ENCODE results near the gene GRIP1.

The GRIP1 gene

GRCh38 chr12:66441905-66442559 lies 236.8 kb downstream of the GRIP1 start:
- DNase-seq, result no peak

GRCh38 chr12:66438601-66439000 lies 240.3 kb downstream of the GRIP1 start:
- no peak for DNase-seq

DNA sequence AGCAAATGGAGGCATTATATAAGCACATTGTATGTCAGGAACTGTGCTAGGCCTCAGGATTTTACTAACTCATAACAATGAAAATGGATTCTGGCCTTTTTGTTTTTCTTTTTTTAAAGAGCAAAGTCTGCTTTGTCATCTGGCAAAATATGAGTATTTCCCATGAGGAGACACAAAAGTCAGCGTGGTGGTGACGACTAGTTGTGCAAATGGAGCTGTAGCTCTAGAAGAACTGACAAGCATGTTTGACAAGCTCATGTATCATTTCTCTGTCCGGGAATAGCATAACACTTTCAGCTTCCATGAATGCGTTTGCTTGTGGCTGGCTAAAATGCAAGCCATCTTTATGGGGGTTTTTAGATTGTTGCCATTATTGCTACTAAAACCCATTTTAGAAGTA lies 248.8 kb downstream of the GRIP1 start:
- DNase-seq, result no peak

DNA sequence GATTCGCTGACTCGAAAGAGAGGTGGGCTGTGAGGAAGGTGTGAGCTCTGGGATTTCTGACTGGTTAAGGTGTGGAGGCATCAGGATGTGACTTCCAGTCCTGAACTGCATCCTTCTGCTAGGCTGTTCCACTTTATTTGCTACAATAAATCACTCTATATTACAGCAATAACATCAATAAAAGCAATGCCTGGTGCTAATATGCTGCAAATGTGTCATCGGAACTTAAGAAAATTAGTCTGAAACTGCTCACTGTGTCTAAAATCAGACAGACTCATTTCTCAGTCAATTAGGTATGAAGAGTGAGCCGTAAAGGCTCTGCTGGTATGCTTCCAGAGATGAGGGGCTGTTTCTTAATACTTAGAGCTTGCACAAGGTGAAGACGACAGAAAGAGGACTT lies 250.0 kb downstream of the GRIP1 start:
- DNase-seq, result no peak

DNA sequence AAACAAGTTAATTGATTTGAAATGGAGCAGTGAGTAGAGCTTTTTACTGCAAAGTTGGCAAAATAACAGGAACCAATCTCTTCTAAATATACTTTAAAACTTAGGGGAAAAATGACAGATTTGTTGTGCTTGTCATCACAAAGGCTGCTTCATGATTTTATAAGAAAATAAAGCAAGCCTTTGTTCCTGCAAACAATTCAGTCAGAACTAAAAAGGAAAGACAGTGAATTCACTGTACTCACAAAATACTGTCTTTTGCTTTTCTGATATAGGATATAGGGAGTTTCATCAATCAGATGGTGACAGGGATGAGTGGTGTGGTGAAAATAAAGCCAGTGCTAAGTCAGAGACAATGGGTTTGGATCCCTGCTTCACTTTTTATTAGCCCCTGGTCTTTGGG lies 250.6 kb downstream of the GRIP1 start:
- no peak for DNase-seq

GRCh38 chr12:66426696-66427095 lies 252.2 kb downstream of the GRIP1 start:
- no peak for DNase-seq

- no peak for DNase-seq
Observed at GRCh38 chr12:66423266-66423665, 255.6 kb downstream of the GRIP1 start.

GRCh38 chr12:66418908-66419307 lies 260.0 kb downstream of the GRIP1 start:
- DNase-seq, result no peak

DNA sequence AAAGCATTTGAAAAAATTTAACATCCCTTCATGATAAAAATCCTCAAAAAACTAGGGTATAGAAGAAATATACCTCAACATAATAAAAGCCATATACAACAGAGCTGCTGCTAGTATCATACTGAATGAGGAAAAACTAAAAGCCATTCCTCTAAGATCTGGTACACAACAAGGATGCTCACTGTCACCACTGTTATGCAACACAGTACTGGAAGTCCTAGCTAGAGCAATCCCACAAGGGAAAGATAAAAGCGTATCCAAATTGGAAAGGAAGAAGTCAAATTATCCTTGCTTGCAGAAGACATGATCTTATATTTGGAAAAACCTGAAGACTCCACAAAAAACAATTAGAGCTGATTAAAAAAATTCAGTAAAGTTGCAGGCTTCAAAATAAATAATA lies 261.7 kb downstream of the GRIP1 start:
- no peak for DNase-seq

GRCh38 chr12:66409195-66409871 lies 269.5 kb downstream of the GRIP1 start:
- no peak for DNase-seq

GRCh38 chr12:66405395-66405794 lies 273.5 kb downstream of the GRIP1 start:
- DNase-seq, result no peak

GRCh38 chr12:66403746-66404145 lies 275.1 kb downstream of the GRIP1 start:
- no peak for DNase-seq

DNA sequence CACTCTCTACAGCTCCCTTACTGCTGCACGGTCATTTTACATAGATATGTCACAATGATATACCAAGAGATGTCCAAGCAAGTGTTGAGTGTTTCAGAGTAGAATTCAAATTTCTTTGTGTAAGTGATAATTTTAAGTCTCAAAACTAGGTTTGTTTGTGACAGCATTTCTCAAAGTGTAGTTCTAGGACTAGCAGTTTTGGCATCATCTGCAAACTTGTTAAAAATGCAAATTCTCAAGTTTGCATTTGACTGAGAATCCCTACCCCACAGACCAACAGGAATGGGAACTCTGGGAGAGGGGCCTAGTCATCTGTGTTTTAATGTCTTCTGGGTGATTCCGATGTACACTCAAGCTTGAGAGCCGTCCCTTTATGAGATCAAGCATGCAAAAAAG lies 279.0 kb downstream of the GRIP1 start:
- no peak for DNase-seq

- DNase-seq, result no peak
Observed at GRCh38 chr12:66398931-66399910, 279.7 kb downstream of the GRIP1 start.

DNA sequence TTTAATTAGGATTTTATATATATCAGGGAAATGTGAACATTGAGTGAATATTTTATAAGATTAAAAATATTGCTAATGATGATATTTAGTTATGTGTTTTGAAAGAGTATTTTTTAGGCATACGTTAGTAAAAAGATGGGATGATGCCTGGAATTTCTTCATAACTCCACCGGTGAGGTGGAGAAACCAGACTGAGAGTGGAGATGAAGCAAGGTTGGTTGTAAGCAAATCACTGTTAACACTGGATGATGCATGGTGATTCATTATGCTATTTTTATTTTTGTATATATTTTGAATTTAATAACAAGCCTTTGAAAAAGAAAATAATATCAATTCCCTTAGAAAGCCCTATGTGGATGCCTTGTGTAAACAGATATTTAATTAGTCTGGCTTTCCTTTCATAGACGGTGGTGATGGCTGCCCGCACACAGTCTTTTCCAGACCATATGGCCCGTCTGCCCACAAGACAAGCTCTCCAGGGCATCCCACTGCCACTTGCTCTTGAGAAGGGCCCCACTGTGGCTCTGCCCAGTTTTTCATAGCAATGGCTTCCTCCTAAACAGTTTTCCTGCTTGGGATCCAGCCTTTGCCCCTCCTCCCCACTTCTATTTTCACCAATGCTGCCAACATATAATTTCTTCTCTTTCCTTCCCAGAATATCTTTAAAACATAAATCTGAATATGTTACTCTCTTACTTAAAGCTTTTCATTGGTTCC lies 281.1 kb downstream of the GRIP1 start:
- DNase-seq, result no peak

DNA sequence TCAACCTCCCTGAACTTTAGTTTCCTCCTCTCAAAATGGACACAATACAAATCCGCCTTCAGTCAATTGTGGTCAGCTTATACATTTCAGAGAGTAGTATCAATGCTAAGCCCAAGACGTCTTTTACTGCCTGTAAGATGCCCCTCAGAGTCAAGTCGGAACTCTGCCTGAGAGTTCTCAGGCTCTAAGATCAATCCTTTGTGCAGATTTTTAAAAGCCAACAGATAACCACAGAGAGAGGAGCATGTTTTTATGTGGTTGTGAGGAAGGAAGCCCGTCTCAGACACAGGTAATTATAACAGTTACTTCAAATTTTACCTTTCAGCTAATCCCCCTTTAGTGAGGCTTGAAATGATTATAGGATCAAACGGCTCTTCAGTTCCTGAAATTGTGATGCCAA lies 285.0 kb downstream of the GRIP1 start:
- no peak for DNase-seq

DNA sequence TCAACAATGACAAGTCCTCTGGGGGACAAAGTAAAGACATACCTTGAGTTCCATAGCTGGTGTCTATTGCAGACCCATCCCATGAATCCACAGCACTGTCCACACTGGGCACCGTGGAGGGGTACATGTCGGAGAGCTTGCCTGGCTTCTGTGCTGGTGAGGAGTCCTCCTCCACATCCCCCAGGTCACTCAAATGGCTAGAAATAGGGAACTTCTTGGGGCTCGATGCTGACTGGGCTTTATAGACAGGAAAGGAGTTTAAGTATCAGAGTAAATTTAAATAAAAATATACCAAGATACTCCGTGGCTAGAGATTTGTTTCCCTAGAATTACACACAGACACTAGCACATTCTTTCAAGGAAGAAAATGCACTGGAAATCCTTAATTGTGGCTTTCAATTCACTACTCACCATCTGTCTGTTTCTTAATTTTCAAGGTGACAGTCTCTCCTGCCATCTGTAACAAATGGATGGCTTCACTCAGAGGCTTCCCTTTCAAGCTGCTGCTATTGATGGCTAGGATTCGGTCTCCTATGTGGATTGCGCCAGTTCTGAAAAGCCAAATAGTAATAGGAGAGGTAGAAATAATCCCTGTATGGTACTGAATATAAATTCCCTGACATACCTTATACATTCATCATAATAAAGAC lies 286.5 kb downstream of the GRIP1 start:
- no peak for DNase-seq

DNA sequence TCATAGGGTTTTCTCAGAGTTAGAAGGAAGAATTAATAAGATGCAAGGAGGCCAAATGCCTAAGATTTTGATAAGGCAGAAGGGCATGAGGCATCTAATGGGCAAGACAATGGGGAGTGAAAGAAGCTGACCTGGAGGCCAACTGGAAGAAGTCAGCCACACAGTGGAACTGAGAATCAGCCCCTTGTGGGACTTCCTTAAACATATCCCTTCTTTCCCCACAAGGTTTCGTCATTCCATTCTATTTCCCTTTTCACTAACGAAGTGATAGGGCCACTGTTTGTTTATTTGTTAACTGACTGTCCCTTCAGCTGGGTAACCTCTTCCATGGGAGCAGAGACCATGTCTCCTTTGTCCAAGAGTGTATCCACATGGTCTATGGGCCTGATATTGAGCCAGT lies 290.4 kb downstream of the GRIP1 start:
- no peak for DNase-seq

- DNase-seq, result no peak
Observed at GRCh38 chr12:66387117-66387516, 291.8 kb downstream of the GRIP1 start.

- no peak for DNase-seq
Observed at GRCh38 chr12:66380769-66381535, 297.9 kb downstream of the GRIP1 start.

DNA sequence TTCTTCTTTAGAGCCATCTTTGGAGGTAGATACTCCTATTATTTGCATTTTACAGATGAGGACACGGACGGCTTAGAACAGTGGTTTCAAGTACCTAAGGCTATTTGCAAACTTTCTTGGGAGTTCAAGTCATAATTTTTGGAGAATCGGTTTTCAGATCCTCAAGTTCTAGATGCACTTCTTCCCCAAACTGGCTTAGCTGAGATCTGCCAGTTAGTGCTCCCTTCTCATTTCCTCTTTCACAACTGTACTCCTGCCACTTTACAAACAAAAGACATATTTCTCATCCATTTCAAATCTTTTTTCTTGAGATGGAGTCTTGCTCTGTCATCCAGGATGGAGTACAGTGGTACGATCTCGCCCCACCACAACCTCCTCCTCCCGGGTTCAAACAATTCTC lies 299.3 kb downstream of the GRIP1 start:
- no peak for DNase-seq

DNA sequence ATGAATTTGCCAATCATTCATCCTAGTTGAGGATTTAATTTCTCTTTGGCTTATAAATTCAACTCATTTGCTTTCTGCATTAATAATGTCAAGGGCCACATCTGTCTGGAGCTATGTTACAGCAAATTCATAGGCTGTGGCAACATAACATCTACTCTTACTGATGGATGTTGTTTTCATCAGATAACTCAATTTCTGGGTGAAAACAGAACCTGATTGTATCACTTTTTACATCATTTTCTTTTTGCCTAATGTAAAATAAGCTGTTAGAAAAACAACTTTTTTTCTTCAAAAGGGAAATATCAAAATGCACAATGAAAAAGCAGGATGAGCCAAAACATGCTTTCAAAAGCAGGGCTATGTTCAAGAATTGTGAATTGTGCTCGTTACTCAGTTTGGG lies 303.3 kb downstream of the GRIP1 start:
- DNase-seq, result no peak
